OCI-LY3 (cell line): ENCODE results near the gene AGT.

ENCODE experiments used
- EZH2phosphoT487 ChIP-seq: fragments of 200-600 bp; shearing (Covaris generic); IDR thresholded peaks from 2 replicates; pipeline ENCODE4 v1.6.1; 2018; ENCODE audit warnings: antibody characterized with exemption, mixed run types, low read depth
- TF ChIP-seq, protein P1 (sequence below): fragments of 200-600, 300-600 bp; sonication (generic); IDR thresholded peaks from 2 replicates; pipeline ENCODE4 v1.5.1; 2014; ENCODE audit warnings: antibody characterized with exemption, low read length, low read depth

DNA sequence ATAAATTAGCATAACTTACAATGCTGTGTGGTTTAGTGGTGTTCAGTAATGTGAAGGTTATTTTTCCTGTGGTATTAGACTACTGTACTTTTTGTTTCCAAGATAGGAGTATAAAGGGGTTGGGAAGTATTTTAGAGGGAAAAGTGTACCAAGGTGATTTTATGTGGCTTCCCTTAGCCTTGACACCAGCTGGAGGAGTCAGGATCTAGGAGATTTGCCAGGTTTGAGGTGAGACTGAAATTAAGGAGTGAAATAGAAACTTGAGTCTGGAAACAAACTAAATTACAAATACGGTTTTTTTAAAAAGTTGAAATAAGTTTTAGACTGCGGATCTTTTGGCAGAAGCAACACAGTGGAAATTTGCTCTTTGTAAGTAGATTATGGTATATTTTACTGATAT lies 39.3 kb downstream of the AGT start:
- TF ChIP-seq, protein P1, sequence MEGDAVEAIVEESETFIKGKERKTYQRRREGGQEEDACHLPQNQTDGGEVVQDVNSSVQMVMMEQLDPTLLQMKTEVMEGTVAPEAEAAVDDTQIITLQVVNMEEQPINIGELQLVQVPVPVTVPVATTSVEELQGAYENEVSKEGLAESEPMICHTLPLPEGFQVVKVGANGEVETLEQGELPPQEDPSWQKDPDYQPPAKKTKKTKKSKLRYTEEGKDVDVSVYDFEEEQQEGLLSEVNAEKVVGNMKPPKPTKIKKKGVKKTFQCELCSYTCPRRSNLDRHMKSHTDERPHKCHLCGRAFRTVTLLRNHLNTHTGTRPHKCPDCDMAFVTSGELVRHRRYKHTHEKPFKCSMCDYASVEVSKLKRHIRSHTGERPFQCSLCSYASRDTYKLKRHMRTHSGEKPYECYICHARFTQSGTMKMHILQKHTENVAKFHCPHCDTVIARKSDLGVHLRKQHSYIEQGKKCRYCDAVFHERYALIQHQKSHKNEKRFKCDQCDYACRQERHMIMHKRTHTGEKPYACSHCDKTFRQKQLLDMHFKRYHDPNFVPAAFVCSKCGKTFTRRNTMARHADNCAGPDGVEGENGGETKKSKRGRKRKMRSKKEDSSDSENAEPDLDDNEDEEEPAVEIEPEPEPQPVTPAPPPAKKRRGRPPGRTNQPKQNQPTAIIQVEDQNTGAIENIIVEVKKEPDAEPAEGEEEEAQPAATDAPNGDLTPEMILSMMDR: no peak
- TF ChIP-seq EZH2phosphoT487: no peak
